A549 (cell line): ENCODE results near the gene AGBL2. TPM values are rescaled to one million over a fixed set of nuclear protein-coding genes. Genes with fewer than 3 reads are reported as not detected.

Experiments used
- ATAC-seq, 2 experiments: fragments of 200-7000 bp in 1 of 2; fragments of >200 bp in 1 of 2; cut with Nextera tagmentation in 1 of 2; cut with Tn5 transposase in 1 of 2; 3 replicates each; pipeline versions ENCODE4 v1.8.0 to v1.9.1; 2018 to 2020; ENCODE audit warnings: mild to moderate bottlenecking in 1 of 2, moderate library complexity in 1 of 2
- CTCF ChIA-PET: fragments of 300-600 bp; sonication (Branson Sonifier 250); formaldehyde crosslinking; extraction: SDS; loops from one replicate; lab custom pipeline; 2021; ENCODE audit warnings: antibody characterized with exemption, inconsistent platforms; lab: Yijun Ruan, JAX
- POLR2A ChIA-PET: fragments of 350-600 bp; formaldehyde crosslinking; extraction: SDS; loops from one replicate; lab custom pipeline; 2021; ENCODE audit warnings: antibody characterized with exemption, inconsistent platforms; lab: Yijun Ruan, JAX
- DNase-seq, 2 experiments: peaks; one replicate each; pipeline versions ENCODE4 v3.0.0 to v3.0.0-alpha.2; 2011 to 2016; ENCODE audit warnings: low read depth in 1 of 2, low spot score in 1 of 2
- FAIRE-seq: peaks from 2 replicates; lab custom pipeline; 2011; peaks lifted over from hg19 to GRCh38; lab: Jason Lieb, UNC
- H3K27ac ChIP-seq, 2 experiments: fragments of >200 bp; sonication (Bioruptor Twin); formaldehyde crosslinking; 3 replicates each; pipeline ENCODE4 v1.5.1; 2016 to 2017
- H3K4me1 ChIP-seq: fragments of >200 bp; sonication (Bioruptor Twin); formaldehyde crosslinking; 3 replicates; pipeline ENCODE4 v1.6.1; 2016
- H3K4me2 ChIP-seq: fragments of >200 bp; sonication (Bioruptor Twin); formaldehyde crosslinking; 3 replicates; pipeline ENCODE4 v1.6.1; 2016
- H3K4me3 ChIP-seq: fragments of >200 bp; sonication (Bioruptor Twin); formaldehyde crosslinking; 3 replicates; pipeline ENCODE4 v1.5.1; 2016
- H3K9me3 ChIP-seq: fragments of >200 bp; sonication (Bioruptor Twin); formaldehyde crosslinking; 3 replicates; pipeline ENCODE4 v1.6.1; 2016
- BHLHE40 ChIP-seq: IDR thresholded peaks from 2 replicates; pipeline ENCODE4 v1.6.1; 2012; ENCODE audit warnings: low read depth, low read length, inconsistent platforms
- EP300 ChIP-seq, 2 experiments: fragments of >200 bp; sonication (Bioruptor Twin); formaldehyde crosslinking; IDR thresholded peaks; 2 replicates in 1 of 2; 3 replicates in 1 of 2; pipeline ENCODE4 v1.6.1; 2016 to 2017
- ESRRA ChIP-seq: fragments of 150-350 bp; IDR thresholded peaks from 2 replicates; pipeline ENCODE4 v1.6.1; 2014; ENCODE audit warnings: mild to moderate bottlenecking, low read length, borderline replicate concordance
- FOSL2 ChIP-seq, 2 experiments: fragments of 450-650 bp in 1 of 2; fragments of >200 bp in 1 of 2; sonication (Bioruptor Twin) in 1 of 2; formaldehyde crosslinking; IDR thresholded peaks; 2 replicates each; pipeline versions ENCODE4 v1.5.0 to v1.6.1; 2016 to 2020; ENCODE audit warnings: mild to moderate bottlenecking in 1 of 2, moderate library complexity in 1 of 2
- FOXS1 ChIP-seq: fragments of 250-450 bp; sonication (Bioruptor Pico); IDR thresholded peaks from 2 replicates; pipeline ENCODE4 v1.5.0; 2020; ENCODE audit warnings: mild to moderate bottlenecking, moderate library complexity
- GATA3 ChIP-seq: IDR thresholded peaks from 2 replicates; pipeline ENCODE4 v1.6.1; 2012; ENCODE audit warnings: borderline replicate concordance
- HES2 ChIP-seq: fragments of >200 bp; sonication (Bioruptor Twin); formaldehyde crosslinking; IDR thresholded peaks from 2 replicates; pipeline ENCODE4 v1.6.1; 2016
- KDM1A ChIP-seq: fragments of 200-600 bp; sonication (generic); IDR thresholded peaks from 2 replicates; pipeline ENCODE4 v1.6.1; 2016; ENCODE audit warnings: low read depth, mild to moderate bottlenecking
- MAX ChIP-seq: IDR thresholded peaks from 2 replicates; pipeline ENCODE4 v1.6.1; 2012
- NR3C1 ChIP-seq: fragments of >200 bp; sonication (Bioruptor Twin); formaldehyde crosslinking; IDR thresholded peaks from 3 replicates; pipeline ENCODE4 v1.6.1; 2017
- RARB ChIP-seq: fragments of 250-450 bp; sonication (Bioruptor Pico); IDR thresholded peaks from 2 replicates; pipeline ENCODE4 v1.8.0; 2021; ENCODE audit warnings: mild to moderate bottlenecking, moderate library complexity
- SMC3 ChIP-seq: fragments of >200 bp; sonication (Bioruptor Twin); formaldehyde crosslinking; IDR thresholded peaks from 3 replicates; pipeline ENCODE4 v1.6.1; 2018; ENCODE audit warnings: inconsistent platforms
- USF2 ChIP-seq: fragments of 450-650 bp; IDR thresholded peaks from 2 replicates; pipeline ENCODE4 v1.6.1; 2014; ENCODE audit warnings: antibody characterized with exemption
- ZNF302 ChIP-seq: fragments of 250-450 bp; sonication (Bioruptor Pico); IDR thresholded peaks from 2 replicates; pipeline ENCODE4 v1.9.0; 2021; ENCODE audit warnings: inconsistent platforms, mild to moderate bottlenecking, moderate library complexity
- WGBS: methylation state at CpG from one replicate; pipeline ENCODE4 v1.1.6; 2017; ENCODE audit errors: missing lambda C conversion rate; 5-methylcytosine and 5-hydroxymethylcytosine counted together
- polyA plus RNA-seq, 4 experiments: library from polyadenylated mRNA; depleted of rRNA in 3 of 4; stranded (reverse); fragments of >200 nt; fragmentation: RNase III in 1 of 4; extraction: RNeasy Plus Mini Kit Qiagen cat#74134 plus additional on column Dnase treatment in 1 of 4; gene quantifications; 2 replicates in 3 of 4; 3 replicates in 1 of 4; pipeline ENCODE4 v1.2.3, GENCODE V29; 2011 to 2017
- TF ChIP-seq, protein P1 (sequence below): fragments of >200 bp; sonication (Bioruptor Twin); formaldehyde crosslinking; IDR thresholded peaks from 3 replicates; pipeline ENCODE4 v1.5.1; 2016
- TF ChIP-seq, protein P2 (sequence below): fragments of 200-600 bp; sonication (generic); IDR thresholded peaks from 2 replicates; pipeline ENCODE4 v1.6.1; 2016; ENCODE audit warnings: antibody characterized with exemption, mild to moderate bottlenecking, moderate library complexity
- TF ChIP-seq, protein P3 (sequence below): fragments of 250-450 bp; sonication (Bioruptor Pico); IDR thresholded peaks from 2 replicates; pipeline ENCODE4 v1.5.0; 2020; ENCODE audit warnings: low read depth, mild to moderate bottlenecking, moderate library complexity

Gene AGBL2
- polyA plus RNA-seq, 2 of the 4 experiments (the other 2 are of a cell fraction), result 1.9 to 7.4 TPM

DNA sequence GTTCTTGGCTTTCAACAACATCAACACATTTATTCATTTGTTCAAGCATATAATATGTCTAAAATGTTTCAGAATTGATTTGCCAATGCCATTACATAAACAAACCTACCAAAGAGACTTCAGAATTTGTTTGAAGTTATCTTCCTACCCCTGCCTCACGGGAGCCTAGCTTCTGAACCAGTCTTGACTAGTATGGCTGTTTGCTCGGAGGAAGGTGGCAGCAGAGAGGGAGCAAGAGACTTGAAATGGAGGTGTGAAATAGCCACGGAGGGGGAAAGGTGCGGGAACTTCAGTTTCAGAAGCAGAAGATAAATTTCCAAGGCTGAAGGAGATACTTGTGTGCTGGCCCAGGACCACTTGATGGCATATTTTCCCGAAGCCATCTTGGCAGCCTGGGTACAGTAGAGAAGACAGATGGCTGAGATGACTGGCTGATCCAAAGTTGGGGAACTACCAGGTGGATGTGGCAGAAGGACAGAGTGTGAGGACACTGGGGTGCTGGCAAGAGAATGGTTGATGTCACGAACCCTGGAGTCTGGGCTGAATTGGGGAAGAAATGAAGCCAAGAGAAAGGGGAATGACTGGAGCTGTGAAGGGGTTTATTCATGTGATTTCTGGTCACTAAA lies 58.8 kb downstream of the AGBL2 start:
- Histone ChIP-seq H3K9me3 (peaks cover 12% of the 10 kb centered on the region; the same call in 2 of the 3 replicates), H3K4me3 (no peak overlapping the region), H3K4me2 (no peak overlapping the region)
- FAIRE-seq (no peak), ATAC-seq (0 out of 6 replicates have a peak, but pooled peaks of 1 of the 2 experiments have one; percentile 34)
- TF ChIP-seq, protein P1, sequence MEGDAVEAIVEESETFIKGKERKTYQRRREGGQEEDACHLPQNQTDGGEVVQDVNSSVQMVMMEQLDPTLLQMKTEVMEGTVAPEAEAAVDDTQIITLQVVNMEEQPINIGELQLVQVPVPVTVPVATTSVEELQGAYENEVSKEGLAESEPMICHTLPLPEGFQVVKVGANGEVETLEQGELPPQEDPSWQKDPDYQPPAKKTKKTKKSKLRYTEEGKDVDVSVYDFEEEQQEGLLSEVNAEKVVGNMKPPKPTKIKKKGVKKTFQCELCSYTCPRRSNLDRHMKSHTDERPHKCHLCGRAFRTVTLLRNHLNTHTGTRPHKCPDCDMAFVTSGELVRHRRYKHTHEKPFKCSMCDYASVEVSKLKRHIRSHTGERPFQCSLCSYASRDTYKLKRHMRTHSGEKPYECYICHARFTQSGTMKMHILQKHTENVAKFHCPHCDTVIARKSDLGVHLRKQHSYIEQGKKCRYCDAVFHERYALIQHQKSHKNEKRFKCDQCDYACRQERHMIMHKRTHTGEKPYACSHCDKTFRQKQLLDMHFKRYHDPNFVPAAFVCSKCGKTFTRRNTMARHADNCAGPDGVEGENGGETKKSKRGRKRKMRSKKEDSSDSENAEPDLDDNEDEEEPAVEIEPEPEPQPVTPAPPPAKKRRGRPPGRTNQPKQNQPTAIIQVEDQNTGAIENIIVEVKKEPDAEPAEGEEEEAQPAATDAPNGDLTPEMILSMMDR, result no peak
- TF ChIP-seq RARB (CRISPR knock-in tag), result no peak
- TF ChIP-seq HES2, result no peak
- TF ChIP-seq, protein P2, sequence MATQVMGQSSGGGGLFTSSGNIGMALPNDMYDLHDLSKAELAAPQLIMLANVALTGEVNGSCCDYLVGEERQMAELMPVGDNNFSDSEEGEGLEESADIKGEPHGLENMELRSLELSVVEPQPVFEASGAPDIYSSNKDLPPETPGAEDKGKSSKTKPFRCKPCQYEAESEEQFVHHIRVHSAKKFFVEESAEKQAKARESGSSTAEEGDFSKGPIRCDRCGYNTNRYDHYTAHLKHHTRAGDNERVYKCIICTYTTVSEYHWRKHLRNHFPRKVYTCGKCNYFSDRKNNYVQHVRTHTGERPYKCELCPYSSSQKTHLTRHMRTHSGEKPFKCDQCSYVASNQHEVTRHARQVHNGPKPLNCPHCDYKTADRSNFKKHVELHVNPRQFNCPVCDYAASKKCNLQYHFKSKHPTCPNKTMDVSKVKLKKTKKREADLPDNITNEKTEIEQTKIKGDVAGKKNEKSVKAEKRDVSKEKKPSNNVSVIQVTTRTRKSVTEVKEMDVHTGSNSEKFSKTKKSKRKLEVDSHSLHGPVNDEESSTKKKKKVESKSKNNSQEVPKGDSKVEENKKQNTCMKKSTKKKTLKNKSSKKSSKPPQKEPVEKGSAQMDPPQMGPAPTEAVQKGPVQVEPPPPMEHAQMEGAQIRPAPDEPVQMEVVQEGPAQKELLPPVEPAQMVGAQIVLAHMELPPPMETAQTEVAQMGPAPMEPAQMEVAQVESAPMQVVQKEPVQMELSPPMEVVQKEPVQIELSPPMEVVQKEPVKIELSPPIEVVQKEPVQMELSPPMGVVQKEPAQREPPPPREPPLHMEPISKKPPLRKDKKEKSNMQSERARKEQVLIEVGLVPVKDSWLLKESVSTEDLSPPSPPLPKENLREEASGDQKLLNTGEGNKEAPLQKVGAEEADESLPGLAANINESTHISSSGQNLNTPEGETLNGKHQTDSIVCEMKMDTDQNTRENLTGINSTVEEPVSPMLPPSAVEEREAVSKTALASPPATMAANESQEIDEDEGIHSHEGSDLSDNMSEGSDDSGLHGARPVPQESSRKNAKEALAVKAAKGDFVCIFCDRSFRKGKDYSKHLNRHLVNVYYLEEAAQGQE, result no peak
- TF ChIP-seq NR3C1, result no peak
- TF ChIP-seq ESRRA, result no peak
- no peak for TF ChIP-seq ZNF302
- no peak for TF ChIP-seq BHLHE40
- TF ChIP-seq, all 56 proteins: peak for 0
- CTCF ChIA-PET, result interaction anchor here (1.5 kb wide), 1 partner anchor 13 kb away, joined by 4 read pairs; no protein-coding TSS in a partner anchor
- POLR2A ChIA-PET, result no interaction called here
- H3K27ac ChIP-seq, result no peak overlapping the region
- H3K4me1 ChIP-seq, result no peaks in the 10 kb centered on the region
- no peak for DNase-seq
- WGBS, result 53% methylated on average over 6 of the region's 6 CpGs

GRCh38 chr11:47651818-47652469 lies 63.2 kb downstream of the AGBL2 start:
- no peak overlapping the region for H3K4me3 ChIP-seq
- no peak for FAIRE-seq
- ChIA-PET POLR2A (no interaction called here), CTCF (interaction anchor here (1.1 kb wide), 1 partner anchor 12 kb away, joined by 3 read pairs; no protein-coding TSS in a partner anchor)
- H3K9me3 ChIP-seq, result peaks cover 13% of the 10 kb centered on the region; the same call in 2 of the 3 replicates
- no peak overlapping the region for H3K27ac ChIP-seq
- no peak for DNase-seq
- WGBS, result 84% methylated on average over 5 of the region's 5 CpGs
- H3K4me2 ChIP-seq, result no peak overlapping the region
- ATAC-seq, result no peak
- no peak for TF ChIP-seq USF2
- TF ChIP-seq RARB (CRISPR knock-in tag), result no peak
- no peak for TF ChIP-seq GATA3
- no peak for TF ChIP-seq FOXS1 (CRISPR knock-in tag)
- no peak for TF ChIP-seq ZNF302
- TF ChIP-seq KDM1A, result no peak
- H3K4me1 ChIP-seq, result no peaks in the 10 kb centered on the region

- DNase-seq (no peak), FAIRE-seq (no peak), ATAC-seq (no peak)
- Histone ChIP-seq H3K4me2 (no peak overlapping the region), H3K4me3 (no peak overlapping the region), H3K9me3 (peaks cover 13% of the 10 kb centered on the region; the same call in 2 of the 3 replicates), H3K27ac (no peak overlapping the region), H3K4me1 (no peaks in the 10 kb centered on the region)
- WGBS, result 66% methylated on average over 3 of the region's 3 CpGs
- CTCF ChIA-PET, result no interaction called here
- TF ChIP-seq SMC3 (no peak), NR3C1 (no peak), MAX (no peak), FOSL2 (IDR thresholded peaks at IDR 0.05) (no peak), FOSL2 (CRISPR knock-in tag; IDR thresholded peaks at IDR 0.05) (no peak), EP300 (IDR thresholded peaks at IDR 0.05) (no peak)
- TF ChIP-seq, protein P3, sequence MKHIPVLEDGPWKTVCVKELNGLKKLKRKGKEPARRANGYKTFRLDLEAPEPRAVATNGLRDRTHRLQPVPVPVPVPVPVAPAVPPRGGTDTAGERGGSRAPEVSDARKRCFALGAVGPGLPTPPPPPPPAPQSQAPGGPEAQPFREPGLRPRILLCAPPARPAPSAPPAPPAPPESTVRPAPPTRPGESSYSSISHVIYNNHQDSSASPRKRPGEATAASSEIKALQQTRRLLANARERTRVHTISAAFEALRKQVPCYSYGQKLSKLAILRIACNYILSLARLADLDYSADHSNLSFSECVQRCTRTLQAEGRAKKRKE (CRISPR knock-in tag), result no peak
- POLR2A ChIA-PET, result no interaction called here
Measured at GRCh38 chr11:47649276-47649675, 65.9 kb downstream of the AGBL2 start.
